GM12891 (cell line): ENCODE results near the gene C17orf107.

Experiments
- POLR2A ChIP-seq: IDR thresholded peaks from 2 replicates; pipeline ENCODE4 v1.6.1; 2011; ENCODE audit warnings: low read depth, low read length, control low read depth
- POLR2AphosphoS5 ChIP-seq: IDR thresholded peaks from 2 replicates; pipeline ENCODE4 v1.6.1; 2011; ENCODE audit warnings: low read depth, low read length, control low read depth
- POU2F2 ChIP-seq: IDR thresholded peaks from 2 replicates; pipeline ENCODE4 v1.6.1; 2011; ENCODE audit warnings: low read depth, mild to moderate bottlenecking, control low read depth, low read length, moderate library complexity
- SPI1 ChIP-seq: IDR thresholded peaks from 2 replicates; pipeline ENCODE4 v1.6.1; 2011; ENCODE audit warnings: low read depth, low read length, control low read depth
- TAF1 ChIP-seq: IDR thresholded peaks from 2 replicates; pipeline ENCODE4 v1.6.1; 2011; ENCODE audit warnings: low read depth, low read length, control low read depth

- TF ChIP-seq POLR2A: no peak
- no peak for TF ChIP-seq TAF1
- no peak for TF ChIP-seq POLR2AphosphoS5
- TF ChIP-seq SPI1: no peak
- no peak for TF ChIP-seq POU2F2
These were observed 36.6 kb upstream of the C17orf107 start for GRCh38 chr17:4862720-4863119.
